ENCODE data around the gene GORASP2. TPM values are rescaled to one million over a fixed set of nuclear protein-coding genes. Genes with fewer than 3 reads are reported as not detected.

GORASP2 gene
- total RNA-seq, 1 experiment from 2014 or later: 67.3 TPM

DNA sequence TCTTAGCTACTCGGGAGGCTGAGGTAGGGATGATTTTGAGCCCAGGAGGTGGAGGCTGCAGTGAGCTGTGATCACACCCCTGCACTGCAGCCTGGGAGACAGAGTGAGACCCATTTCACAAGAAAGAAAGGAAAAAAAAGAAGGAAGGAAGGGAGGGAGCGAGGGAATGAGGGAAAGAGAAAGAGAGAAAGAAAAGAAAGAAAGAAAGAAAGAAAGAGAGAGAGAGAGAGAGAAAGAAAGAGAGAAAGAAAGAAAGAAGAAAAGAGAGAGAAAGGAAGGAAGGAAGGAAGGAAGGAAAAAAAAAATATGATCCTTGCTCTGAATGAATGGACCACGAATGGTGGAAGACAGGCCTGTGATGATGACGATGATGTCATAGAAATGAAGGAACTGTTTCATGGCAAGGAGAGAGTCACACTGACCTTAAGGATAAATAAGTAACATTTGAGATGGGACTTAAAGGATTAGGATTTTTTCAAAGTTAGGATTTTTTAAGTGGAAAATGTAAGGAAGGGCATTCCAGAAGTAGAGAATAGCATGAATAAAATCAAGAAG is 2.2 kb upstream of the GORASP2 start:
- H3K27ac ChIP-seq (ENCODE audit: low read length): no peak overlapping the region
- H4K20me1 ChIP-seq (ENCODE audit: low read length): peaks cover 18% of the 10 kb centered on the region
- TF ChIP-seq EZH2phosphoT487 (IDR thresholded peaks at IDR 0.05; ENCODE audit: borderline replicate concordance, low read length) (no peak), EZH2 (IDR thresholded peaks at IDR 0.05; ENCODE audit: low read length, unreplicated experiment) (no peak)
- TF ChIP-seq, protein P1, sequence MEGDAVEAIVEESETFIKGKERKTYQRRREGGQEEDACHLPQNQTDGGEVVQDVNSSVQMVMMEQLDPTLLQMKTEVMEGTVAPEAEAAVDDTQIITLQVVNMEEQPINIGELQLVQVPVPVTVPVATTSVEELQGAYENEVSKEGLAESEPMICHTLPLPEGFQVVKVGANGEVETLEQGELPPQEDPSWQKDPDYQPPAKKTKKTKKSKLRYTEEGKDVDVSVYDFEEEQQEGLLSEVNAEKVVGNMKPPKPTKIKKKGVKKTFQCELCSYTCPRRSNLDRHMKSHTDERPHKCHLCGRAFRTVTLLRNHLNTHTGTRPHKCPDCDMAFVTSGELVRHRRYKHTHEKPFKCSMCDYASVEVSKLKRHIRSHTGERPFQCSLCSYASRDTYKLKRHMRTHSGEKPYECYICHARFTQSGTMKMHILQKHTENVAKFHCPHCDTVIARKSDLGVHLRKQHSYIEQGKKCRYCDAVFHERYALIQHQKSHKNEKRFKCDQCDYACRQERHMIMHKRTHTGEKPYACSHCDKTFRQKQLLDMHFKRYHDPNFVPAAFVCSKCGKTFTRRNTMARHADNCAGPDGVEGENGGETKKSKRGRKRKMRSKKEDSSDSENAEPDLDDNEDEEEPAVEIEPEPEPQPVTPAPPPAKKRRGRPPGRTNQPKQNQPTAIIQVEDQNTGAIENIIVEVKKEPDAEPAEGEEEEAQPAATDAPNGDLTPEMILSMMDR (conservative IDR thresholded peaks at IDR 0.05; ENCODE audit: low read depth, low read length): no peak
- no peaks in the 10 kb centered on the region for H3K27me3 ChIP-seq (ENCODE audit: low read length)
- peaks cover 27% of the 10 kb centered on the region for H3K79me2 ChIP-seq (ENCODE audit: low read length)
- ATAC-seq (no peak), DNase-seq (no peak)
- H3K4me2 ChIP-seq (ENCODE audit: low read length): no peak overlapping the region
- CTCF ChIA-PET: no interaction called here
- no peaks in the 10 kb centered on the region for H3K36me3 ChIP-seq (ENCODE audit: low read depth, low read length)
- H3K9ac ChIP-seq (ENCODE audit: low read length): no peak overlapping the region
- H3K4me3 ChIP-seq (ENCODE audit: low read length): no peak overlapping the region
- no peaks in the 10 kb centered on the region for H3K9me3 ChIP-seq (ENCODE audit: low read length)
- POLR2A ChIA-PET (ENCODE audit: unreplicated experiment): no interaction called here
- no peaks in the 10 kb centered on the region for H3F3A ChIP-seq (ENCODE audit: low read length, unreplicated experiment)
- peaks cover 18% of the 10 kb centered on the region for H3K4me1 ChIP-seq (ENCODE audit: insufficient read depth, low read length)
- no TSS peak for BruUV-seq (replicated peaks)
- intact Hi-C loops (cut with micrococcal nuclease): no loop called here
- no peaks in the 10 kb centered on the region for H3K9me2 ChIP-seq (replicated peaks; ENCODE audit: low read length)
- no peak overlapping the region for H2AFZ ChIP-seq (ENCODE audit: low read length)

DNA sequence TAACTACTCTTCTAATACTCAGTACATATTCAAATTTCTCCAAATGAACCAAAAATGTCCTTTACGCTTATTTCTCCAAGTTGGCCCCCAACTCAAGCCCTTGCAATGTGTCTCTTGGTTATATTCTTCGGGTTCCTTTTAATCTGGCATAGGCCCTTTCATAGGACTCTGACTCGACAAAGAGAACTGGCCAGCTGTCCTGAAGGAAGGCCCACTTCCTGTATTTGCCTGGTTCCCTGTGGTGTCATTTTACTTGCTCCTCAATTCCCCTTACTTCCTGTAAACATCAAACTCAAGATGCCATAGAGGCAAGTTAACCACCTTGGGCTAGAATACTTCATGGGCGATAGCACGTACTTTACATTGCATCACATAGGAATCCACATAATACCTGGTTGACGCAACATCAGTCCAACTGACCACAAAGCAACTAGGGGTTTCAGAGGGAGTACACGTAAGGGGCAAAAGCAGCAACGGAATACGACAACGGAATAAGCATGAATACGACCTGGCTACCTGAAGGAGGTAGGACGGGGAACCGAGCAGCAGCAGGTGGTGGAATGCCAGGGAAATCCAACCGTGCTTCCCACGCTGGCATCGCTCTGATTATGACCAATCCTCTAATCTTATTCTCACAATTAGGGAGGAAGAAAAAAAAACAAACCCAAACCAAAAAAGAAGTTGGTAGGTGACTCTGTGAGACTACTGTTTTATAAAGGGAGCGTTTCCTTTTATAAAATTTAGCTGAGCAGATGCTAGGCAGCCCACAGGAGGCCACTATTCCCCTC is 823 bp upstream of the GORASP2 start:
- ChIA-PET CTCF (interaction anchor here (0.5 to 1.4 kb wide), 9 partner anchors 39 to 1304 kb away, joined by 3 to 11 read pairs (median 4); partner anchors contain the start of gene GAD1), POLR2A (ENCODE audit: unreplicated experiment) (no interaction called here)
- H3K4me2 ChIP-seq (ENCODE audit: low read length): peak overlapping the region; percentile 85
- no peaks in the 10 kb centered on the region for H3K9me2 ChIP-seq (replicated peaks; ENCODE audit: low read length)
- ATAC-seq: no peak
- no peaks in the 10 kb centered on the region for H3F3A ChIP-seq (ENCODE audit: low read length, unreplicated experiment)
- H3K27me3 ChIP-seq (ENCODE audit: low read length): no peaks in the 10 kb centered on the region
- H3K4me1 ChIP-seq (ENCODE audit: insufficient read depth, low read length): peaks cover 26% of the 10 kb centered on the region
- H4K20me1 ChIP-seq (ENCODE audit: low read length): peaks cover 31% of the 10 kb centered on the region
- H3K4me3 ChIP-seq (ENCODE audit: low read length): peak overlapping the region; percentile 63
- no peak for DNase-seq
- peak overlapping the region; percentile 74 for H3K9ac ChIP-seq (ENCODE audit: low read length)
- TF ChIP-seq EZH2phosphoT487 (IDR thresholded peaks at IDR 0.05; ENCODE audit: borderline replicate concordance, low read length): no peak
- intact Hi-C loops (cut with micrococcal nuclease): loop anchor here (1.0 to 2.0 kb wide), 2 partner anchors 55 to 111 kb away; no protein-coding TSS in a partner anchor
- BruUV-seq (replicated peaks): TSS peak; percentile 70
- peak overlapping the region; percentile 19; the same call in 1 of the 2 replicates for H3K27ac ChIP-seq (ENCODE audit: low read length)
- H3K9me3 ChIP-seq (ENCODE audit: low read length): no peaks in the 10 kb centered on the region
- peaks cover 41% of the 10 kb centered on the region for H3K79me2 ChIP-seq (ENCODE audit: low read length)
- H2AFZ ChIP-seq (ENCODE audit: low read length): peak overlapping the region; percentile 95
- 0 out of 2 replicates have a peak, but pooled peaks cover 4% of the 10 kb centered on the region for H3K36me3 ChIP-seq (ENCODE audit: low read depth, low read length)

DNA sequence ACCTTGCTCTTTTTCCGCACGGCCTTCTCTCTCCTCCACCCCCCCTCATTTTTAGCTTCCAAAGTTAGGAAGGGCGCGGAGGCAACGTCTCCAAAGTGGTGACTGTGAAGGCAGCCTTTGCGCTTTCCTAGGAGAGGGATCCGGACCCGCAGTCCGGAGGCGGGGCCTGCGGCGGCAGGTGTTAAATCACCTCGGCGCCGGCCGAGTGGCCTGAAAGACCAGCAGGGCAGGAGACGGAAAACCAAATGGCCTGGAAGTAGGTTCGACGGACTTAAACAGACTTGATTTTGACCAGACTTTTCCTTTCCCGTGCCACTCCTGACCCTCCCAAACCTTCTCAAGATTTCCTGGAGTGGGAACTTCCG is 615 bp downstream of the GORASP2 start:
- Histone ChIP-seq H2AFZ (ENCODE audit: low read length) (peak overlapping the region; percentile 78), H4K20me1 (ENCODE audit: low read length) (peaks cover 39% of the 10 kb centered on the region), H3K4me2 (ENCODE audit: low read length) (peak overlapping the region; percentile 96), H3K27ac (ENCODE audit: low read length) (peak overlapping the region; percentile 57), H3K4me3 (ENCODE audit: low read length) (peak overlapping the region; percentile 93), H3K9me3 (ENCODE audit: low read length) (no peaks in the 10 kb centered on the region), H3K9ac (ENCODE audit: low read length) (peak overlapping the region; percentile 99), H3K4me1 (ENCODE audit: insufficient read depth, low read length) (peaks cover 26% of the 10 kb centered on the region), H3F3A (ENCODE audit: low read length, unreplicated experiment) (no peaks in the 10 kb centered on the region), H3K9me2 (replicated peaks; ENCODE audit: low read length) (no peaks in the 10 kb centered on the region), H3K36me3 (ENCODE audit: low read depth, low read length) (0 out of 2 replicates have a peak, but pooled peaks cover 4% of the 10 kb centered on the region), H3K27me3 (ENCODE audit: low read length) (no peaks in the 10 kb centered on the region), H3K79me2 (ENCODE audit: low read length) (peaks cover 56% of the 10 kb centered on the region)
- ATAC-seq (peak; percentile 32), DNase-seq (peak; percentile 49)
- TSS peak; percentile 28 for BruUV-seq (replicated peaks)
- ChIA-PET CTCF (interaction anchor here (1.4 kb wide), 1 partner anchor 52 kb away, joined by 3 read pairs; no protein-coding TSS in a partner anchor), POLR2A (ENCODE audit: unreplicated experiment) (interaction anchor here (0.5 kb wide), 1 partner anchor 15 kb away, joined by 3 read pairs; no protein-coding TSS in a partner anchor)
- intact Hi-C loops (cut with micrococcal nuclease): loop anchor here (2.0 kb wide), 1 partner anchor 57 kb away; no protein-coding TSS in a partner anchor
- TF ChIP-seq EZH2phosphoT487 (IDR thresholded peaks at IDR 0.05; ENCODE audit: borderline replicate concordance, low read length) (no peak), EZH2 (IDR thresholded peaks at IDR 0.05; ENCODE audit: low read length, unreplicated experiment) (no peak)
- TF ChIP-seq, protein P1 (conservative IDR thresholded peaks at IDR 0.05; ENCODE audit: low read depth, low read length): no peak

Measured in PC-3 (cell line).